ENCODE measurements around the gene ABR.
"Not testable (repeated sequence)": the region's sequence is repeated elsewhere in the genome, so short reads cannot be mapped to it uniquely, and the experiment has no call there.

ABR gene

DNA sequence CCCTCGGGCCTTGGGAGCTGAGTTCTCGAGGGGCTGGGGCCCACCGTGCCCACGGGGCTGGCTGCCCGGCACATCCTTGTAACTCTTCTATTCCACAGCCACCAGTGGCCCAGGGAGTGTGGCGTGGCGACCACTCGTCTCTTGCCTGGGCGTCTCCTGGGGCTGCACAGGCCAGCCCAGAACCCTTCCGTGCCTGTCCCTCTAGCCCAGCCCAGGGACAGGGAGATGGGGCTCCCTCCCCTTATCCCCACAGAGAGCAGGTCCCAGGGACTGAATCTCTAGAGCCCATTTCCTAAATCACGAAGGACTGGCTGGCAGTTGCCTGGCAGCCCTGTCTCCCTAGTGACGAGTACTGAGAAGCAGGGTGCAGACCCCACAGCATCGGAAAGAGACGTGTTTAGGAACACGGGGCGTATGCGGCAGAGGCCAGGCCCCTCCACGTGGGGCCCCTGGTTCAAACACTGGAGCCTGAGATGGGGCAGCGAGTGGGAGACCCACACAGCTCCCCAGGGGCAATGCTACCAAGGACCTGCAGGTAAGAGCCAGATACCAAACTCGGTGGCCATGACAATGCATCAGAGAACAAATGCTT, 131.8 kb downstream of the ABR start:
- DNase-seq (ENCODE audit: low read depth) = no peak

DNA sequence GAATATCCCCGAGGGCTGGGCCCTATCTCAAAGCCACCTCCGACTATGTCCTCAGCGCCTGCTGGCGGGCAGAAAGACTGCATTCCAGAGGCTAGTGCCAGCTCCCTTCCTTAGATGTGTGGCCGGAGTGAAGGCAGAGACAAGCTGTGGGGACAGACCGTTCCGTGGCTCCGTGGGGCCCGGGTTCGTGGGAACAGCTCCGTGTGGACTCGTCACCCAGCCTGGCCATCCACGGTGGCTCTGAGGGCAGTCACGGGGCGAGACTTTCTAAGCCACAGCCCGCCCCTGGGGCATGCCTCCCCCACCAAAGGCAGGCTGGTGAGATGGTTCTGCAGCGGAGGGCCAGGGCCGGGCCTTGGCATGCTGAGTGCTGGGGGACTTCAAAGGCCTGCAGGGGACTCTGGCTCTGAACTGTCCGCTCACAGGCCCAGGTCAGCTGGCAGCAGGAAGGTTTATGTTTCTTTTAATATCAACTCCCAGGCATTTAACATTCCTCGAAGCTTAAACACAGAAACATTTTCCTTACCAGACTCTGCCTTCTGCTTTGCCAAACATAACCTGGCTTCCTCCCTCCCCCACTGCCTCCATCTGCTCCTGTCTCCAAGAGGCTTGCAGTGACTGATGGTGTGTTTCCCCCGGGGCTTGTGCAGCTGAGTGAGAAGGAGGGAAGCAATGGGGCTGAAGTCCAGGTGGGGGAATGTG, 132.5 kb downstream of the ABR start:
- DNase-seq (ENCODE audit: low read depth) = no peak

- no peak for DNase-seq (ENCODE audit: low read depth)
Measured at GRCh38 chr17:1045456-1045855, 134.3 kb downstream of the ABR start.

GRCh38 chr17:1044387-1045009, 135.3 kb downstream of the ABR start:
- DNase-seq (ENCODE audit: low read depth) = not testable (repeated sequence)

DNA sequence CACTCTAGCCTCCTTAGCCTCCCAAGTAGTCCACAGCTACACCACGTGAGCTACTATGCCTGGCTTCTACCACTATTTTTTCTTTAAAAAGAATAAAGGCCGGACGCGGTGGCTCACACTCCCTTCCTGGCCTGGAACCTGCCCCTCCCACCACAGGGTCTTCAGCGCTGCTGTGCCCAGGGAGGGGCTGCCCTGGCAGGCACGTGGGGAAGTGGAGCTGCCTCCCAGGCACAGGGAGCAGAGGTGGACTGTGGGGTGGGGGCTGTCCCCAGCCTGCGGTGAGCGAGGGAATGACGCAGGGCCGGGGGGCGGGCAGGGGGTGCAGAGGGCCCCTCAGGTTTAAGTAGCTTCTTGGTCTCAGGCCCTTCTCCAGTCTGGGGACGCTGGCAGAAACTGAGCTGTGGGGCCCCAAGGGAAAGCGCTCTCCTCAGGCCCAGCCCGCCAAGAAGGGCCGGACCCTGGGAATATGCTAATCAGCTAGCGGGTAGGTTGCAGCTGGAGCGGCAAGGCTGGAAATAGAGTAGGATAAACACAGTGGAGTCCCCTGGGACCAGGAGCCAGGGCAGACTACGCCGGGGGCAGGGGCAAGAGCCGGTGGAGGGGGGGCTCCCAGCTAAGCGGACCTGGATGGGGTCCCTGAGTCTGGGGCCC, 136.1 kb downstream of the ABR start:
- no peak for DNase-seq (ENCODE audit: low read depth)

- DNase-seq (ENCODE audit: low read depth) = no peak
Measured at GRCh38 chr17:1042486-1042885, 137.3 kb downstream of the ABR start.

DNA sequence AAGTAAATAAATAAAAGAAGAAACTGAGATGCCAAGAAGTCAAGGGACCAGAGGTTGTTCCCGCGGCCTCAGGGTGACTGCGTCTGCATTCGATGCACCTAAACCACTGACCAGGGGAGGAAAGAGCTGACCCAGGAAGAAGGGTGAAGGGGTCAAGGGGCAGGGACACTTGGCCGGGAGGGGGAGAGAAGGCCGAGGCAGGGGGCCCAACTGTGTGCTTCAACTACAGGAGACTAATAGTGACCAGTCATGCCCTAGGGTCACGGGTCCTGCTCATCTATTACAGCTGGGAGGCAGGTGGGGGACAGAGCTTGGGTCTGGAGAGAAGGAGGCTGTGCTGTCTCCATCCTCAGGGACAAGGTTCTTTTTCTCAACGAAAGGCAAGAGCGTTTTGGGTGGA, 138.0 kb downstream of the ABR start:
- DNase-seq (ENCODE audit: low read depth) = no peak

DNA sequence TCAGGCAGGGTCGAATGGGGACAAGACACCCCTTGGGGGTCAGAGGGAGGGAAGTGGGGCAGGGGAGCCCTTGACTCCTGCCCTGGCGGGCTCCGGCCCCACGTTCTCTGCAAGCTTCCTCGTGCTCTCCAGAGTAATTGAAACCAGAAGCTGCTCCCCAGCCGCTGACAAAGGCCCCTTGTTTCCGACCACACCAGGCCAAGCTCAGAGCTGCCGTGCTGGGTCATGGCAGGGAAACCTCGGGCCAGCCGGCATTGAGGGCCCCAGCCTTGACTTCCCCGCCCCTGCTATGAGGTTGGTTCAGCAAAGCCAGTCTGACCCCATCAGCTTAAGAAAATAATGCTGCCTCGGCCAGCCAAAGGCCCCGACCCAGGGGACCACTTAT, 139.6 kb downstream of the ABR start:
- DNase-seq (ENCODE audit: low read depth) = no peak

DNA sequence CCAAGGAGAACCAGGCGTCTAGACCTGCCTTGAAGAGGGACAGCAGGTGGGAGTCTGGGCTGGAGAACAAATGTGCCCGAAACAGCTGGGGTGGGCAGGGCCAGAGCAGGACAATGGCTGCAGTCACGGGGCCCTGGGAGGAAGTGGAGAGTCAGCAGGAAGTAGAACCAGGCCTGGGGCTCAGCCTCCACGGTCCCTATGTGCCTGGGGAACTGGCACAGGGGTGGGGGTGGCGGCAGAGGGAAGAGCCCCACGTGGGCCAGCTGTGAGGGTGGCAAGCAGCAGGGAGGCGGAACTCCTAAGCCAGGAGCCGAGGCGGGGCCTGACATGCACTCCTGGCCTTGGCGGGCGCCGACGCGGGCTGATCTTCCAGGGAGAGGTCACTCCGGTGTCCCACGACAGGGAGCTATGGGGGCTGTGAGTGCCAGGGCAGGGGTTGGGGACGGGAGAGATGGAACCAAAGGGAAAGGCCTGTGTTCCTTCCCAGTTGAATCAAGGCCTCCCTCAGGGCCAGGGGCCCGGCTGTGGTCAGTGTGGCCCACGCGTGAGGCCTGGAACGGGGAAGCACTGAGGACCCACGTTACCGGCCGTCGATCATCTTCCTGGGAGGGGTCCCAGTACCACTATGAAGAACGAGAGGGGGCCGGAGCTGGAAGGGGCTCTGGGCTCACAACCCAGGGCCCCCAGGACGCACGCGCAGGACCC, 140.1 kb downstream of the ABR start:
- no peak for DNase-seq (ENCODE audit: low read depth)

DNA sequence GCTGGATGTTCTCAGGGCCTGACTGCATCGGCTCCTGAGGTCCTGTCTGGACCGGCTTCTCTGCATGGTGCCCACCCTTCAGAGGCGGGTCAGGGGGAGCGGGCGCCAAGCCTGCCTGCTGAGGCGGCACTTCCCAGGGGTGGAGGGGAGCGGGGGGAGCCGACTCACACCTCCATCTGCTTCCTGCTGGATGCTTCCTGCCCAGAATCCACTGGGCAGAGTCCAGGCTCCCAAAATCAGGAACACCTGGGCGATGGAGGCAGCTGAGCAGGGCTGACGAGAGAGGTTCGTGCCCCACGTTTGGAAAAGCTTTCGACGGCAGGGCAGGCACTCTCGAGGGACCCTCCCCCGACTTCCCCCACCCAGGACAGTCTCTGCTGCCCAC, 140.7 kb downstream of the ABR start:
- DNase-seq (ENCODE audit: low read depth) = no peak

DNA sequence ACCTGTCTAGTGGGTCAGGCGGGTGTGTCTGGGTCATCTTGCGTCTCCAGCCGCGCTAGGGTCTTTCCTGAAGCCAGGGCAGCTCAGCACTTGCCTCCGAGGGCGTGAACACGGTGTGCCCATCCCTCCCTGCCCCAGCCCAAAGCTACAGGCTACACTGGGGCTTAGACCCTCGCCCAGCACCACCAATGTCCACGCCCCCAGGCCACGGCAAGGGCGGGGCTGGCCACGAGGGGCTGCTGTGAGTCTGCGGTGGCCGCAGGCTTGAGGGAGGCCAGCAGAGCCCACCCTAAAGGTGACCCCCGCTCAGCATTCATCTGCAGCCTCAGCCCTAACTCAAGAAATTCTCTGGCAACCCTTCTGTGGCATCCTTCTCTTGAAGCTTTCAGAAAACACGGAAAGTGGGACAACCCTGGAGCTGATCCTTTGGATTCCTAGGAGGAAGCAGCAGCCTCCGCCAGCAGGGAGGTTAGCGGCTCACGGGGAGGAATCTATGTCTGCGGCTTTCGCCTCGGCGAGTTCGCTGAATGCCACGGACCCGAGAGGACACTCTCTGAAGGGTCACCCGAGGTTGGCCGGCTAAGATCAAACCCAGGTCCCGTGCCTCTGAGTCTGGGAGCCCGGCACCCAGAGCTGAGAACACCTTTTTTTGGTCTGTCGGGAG, 141.2 kb downstream of the ABR start:
- no peak for DNase-seq (ENCODE audit: low read depth)

- no peak for DNase-seq (ENCODE audit: low read depth)
Measured at GRCh38 chr17:1037238-1037879, 142.4 kb downstream of the ABR start.

DNA sequence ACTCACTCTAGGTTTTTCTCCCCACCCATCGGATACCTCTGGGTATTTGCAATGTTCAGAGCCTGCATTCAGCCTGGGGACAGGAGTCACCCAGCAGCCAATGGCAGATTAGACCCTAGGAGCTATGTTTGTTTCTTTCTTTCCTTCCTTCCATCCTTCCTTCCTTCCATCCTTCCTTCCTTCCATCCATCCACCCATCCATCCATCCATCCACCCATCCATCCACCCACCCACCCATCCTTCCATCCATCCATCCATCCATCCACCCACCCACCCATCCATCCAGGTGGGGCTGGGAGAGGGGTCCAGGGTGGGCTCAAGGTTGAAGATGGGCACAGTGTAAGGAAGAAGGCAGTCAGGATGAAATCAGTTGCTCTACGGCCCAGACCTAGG, 142.9 kb downstream of the ABR start:
- no peak for DNase-seq (ENCODE audit: low read depth)

GRCh38 chr17:1036171-1036844, 143.5 kb downstream of the ABR start:
- no peak for DNase-seq (ENCODE audit: low read depth)

DNA sequence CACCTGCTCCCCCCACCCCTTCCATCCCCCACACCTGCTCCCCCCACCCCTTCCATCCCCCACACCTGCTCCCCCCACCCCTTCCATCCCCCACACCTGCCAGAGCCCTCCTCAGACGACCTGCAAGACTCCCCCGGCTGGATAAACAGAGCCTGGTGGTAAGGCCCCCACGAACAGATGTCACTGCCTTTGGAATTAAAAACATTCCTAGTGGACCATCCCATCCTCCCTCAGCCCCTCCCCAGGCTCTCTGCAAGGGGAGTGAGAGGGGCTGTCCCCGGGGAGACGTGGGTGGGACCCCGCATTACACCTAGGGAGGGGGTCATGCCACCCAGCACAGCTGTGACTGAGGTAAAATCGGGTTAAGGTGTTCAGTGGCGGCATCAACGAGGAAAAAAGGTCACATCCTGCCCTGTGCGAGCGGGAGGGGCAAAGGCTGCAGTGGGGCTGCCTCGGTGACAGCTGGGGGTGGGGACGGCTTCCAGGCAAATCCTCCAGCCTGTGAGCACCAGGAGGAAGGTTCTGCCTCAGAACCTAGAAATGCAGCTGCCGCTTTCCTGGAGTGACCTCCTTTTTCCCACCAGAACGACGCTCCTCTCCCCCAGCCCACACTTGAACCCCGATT, 144.1 kb downstream of the ABR start:
- DNase-seq (ENCODE audit: low read depth) = no peak

DNA sequence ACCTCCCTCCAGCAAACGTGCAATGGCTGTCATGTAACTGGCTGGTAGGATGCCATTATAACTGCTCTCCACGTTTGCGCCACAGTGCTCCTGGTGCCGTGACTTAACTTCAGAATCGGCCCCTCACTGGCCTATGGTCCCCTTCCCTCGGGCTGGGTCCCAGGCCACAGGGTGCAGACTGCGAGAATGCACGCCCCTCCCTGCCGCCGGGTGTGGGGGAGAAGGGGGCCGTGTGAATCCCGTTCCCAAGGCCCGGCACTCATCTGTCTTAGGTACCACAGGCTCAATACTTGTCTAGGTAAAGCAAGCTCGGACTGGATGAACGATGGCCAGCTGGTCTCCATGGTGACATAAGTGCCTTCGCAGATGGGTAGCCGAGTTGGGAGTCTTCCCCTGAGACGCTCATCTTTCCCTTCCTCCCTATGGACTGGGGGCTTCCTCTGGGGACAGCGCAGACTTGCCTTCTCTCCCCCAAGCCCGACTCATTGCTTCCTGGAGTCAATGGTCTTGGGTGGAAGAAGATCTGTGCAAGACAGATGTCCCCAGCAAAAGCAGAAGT, 145.1 kb downstream of the ABR start:
- DNase-seq (ENCODE audit: low read depth) = no peak

DNA sequence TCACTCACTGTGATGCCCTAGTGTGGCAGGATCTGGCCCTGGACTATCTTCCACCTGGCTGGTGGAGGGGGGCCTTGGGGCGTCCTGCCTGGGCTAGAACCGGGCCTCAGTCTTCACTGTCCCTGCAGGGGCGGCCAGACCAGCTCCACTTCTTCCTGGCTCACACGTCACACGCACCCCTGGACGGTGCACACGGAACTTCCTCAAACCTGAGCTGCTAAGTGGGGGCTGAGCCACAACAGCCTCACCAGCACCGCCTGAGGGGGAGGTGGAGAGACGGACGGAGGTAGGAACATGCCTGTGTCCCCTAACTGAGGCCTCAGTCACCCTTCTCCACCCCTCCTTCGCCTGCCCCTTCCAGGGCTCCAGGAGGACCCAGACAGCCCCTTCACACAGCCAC, 146.3 kb downstream of the ABR start:
- no peak for DNase-seq (ENCODE audit: low read depth)

GRCh38 chr17:1032391-1032790, 147.4 kb downstream of the ABR start:
- no peak for DNase-seq (ENCODE audit: low read depth)

DNA sequence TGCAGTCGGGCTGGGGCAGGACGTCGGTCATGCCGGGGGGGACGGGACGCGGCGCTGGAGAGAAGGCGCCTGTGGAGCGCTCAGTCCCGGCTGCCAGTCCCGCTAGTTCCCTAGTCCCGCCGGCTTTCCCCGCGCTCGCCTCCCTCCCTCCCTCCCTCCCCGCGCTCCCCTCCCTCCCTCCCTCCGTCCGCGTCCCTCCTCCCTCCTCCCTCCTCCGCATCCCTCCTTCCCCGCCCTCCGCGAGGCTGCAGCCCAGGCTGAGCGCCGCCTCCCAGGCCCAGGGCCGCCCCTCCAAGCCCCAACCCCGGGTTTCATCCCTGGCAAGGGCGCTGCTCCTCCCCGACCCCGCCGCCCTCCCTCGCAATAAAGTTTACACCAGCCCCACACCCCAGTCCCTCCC, 148.1 kb downstream of the ABR start:
- no peak for DNase-seq (ENCODE audit: low read depth)

Data from HS-27A (cell line).